HEK293T (cell line): ENCODE measurements around the gene ATP11A.

Experiments
- CTCF ChIA-PET: fragments of 350-600 bp; formaldehyde crosslinking; extraction: SDS; loops from one replicate; lab custom pipeline; 2021; ENCODE audit warnings: antibody characterized with exemption, inconsistent platforms; lab: Yijun Ruan, JAX
- POLR2A ChIA-PET: fragments of 350-600 bp; formaldehyde crosslinking; extraction: SDS; loops from one replicate; lab custom pipeline; 2020; ENCODE audit warnings: antibody characterized with exemption, inconsistent platforms; lab: Yijun Ruan, JAX
- DNase-seq: peaks from one replicate; pipeline ENCODE4 v3.0.0; 2012; ENCODE audit warnings: mixed read lengths; ENCODE audit errors: extremely low spot score
- ARNT ChIP-seq: fragments of 450-650 bp; IDR thresholded peaks from 2 replicates; pipeline ENCODE4 v1.6.1; 2017; ENCODE audit warnings: mild to moderate bottlenecking
- BHLHE40 ChIP-seq: fragments of 450-650 bp; IDR thresholded peaks from 2 replicates; pipeline ENCODE4 v1.6.1; 2016; ENCODE audit warnings: mild to moderate bottlenecking, moderate library complexity, borderline replicate concordance
- CTBP1 ChIP-seq: fragments of 450-650 bp; IDR thresholded peaks from 2 replicates; pipeline ENCODE4 v1.6.1; 2016; ENCODE audit warnings: borderline replicate concordance
- ELF4 ChIP-seq: fragments of 450-650 bp; IDR thresholded peaks from 2 replicates; pipeline ENCODE4 v1.6.1; 2017; ENCODE audit warnings: antibody characterized with exemption
- FOXA1 ChIP-seq: fragments of 450-650 bp; IDR thresholded peaks from 2 replicates; pipeline ENCODE4 v1.6.1; 2016; ENCODE audit warnings: mild to moderate bottlenecking
- FOXK2 ChIP-seq: fragments of 450-650 bp; IDR thresholded peaks from 2 replicates; pipeline ENCODE4 v1.6.1; 2016; ENCODE audit warnings: mild to moderate bottlenecking
- FOXM1 ChIP-seq: fragments of 450-650 bp; IDR thresholded peaks from 2 replicates; pipeline ENCODE4 v1.6.1; 2017; ENCODE audit warnings: mild to moderate bottlenecking, borderline replicate concordance
- HDGF ChIP-seq: fragments of 450-650 bp; IDR thresholded peaks from 2 replicates; pipeline ENCODE4 v1.6.1; 2017; ENCODE audit warnings: antibody characterized with exemption, borderline replicate concordance
- L3MBTL2 ChIP-seq: fragments of 450-650 bp; conservative IDR thresholded peaks from 2 replicates; pipeline ENCODE4 v1.6.1; 2016; ENCODE audit warnings: mild to moderate bottlenecking
- LEF1 ChIP-seq: fragments of 450-650 bp; IDR thresholded peaks from 2 replicates; pipeline ENCODE4 v1.6.1; 2017; ENCODE audit warnings: mild to moderate bottlenecking, borderline replicate concordance
- NFRKB ChIP-seq: fragments of 450-650 bp; IDR thresholded peaks from 2 replicates; pipeline ENCODE4 v1.6.1; 2016; ENCODE audit warnings: mild to moderate bottlenecking, moderate library complexity
- SP1 ChIP-seq: fragments of 450-650 bp; IDR thresholded peaks from 2 replicates; pipeline ENCODE4 v1.6.1; 2017
- SUZ12 ChIP-seq: fragments of 450-650 bp; IDR thresholded peaks from 2 replicates; pipeline ENCODE4 v1.6.1; 2016; ENCODE audit warnings: mild to moderate bottlenecking
- TARDBP ChIP-seq: fragments of 450-650 bp; IDR thresholded peaks from 2 replicates; pipeline ENCODE4 v1.6.1; 2016
- ZNF384 ChIP-seq: fragments of 450-650 bp; IDR thresholded peaks from 2 replicates; pipeline ENCODE4 v1.6.1; 2016
- TF ChIP-seq, protein P1 (sequence below): fragments of 450-650 bp; IDR thresholded peaks from 2 replicates; pipeline ENCODE4 v1.6.1; 2016

Gene ATP11A

DNA sequence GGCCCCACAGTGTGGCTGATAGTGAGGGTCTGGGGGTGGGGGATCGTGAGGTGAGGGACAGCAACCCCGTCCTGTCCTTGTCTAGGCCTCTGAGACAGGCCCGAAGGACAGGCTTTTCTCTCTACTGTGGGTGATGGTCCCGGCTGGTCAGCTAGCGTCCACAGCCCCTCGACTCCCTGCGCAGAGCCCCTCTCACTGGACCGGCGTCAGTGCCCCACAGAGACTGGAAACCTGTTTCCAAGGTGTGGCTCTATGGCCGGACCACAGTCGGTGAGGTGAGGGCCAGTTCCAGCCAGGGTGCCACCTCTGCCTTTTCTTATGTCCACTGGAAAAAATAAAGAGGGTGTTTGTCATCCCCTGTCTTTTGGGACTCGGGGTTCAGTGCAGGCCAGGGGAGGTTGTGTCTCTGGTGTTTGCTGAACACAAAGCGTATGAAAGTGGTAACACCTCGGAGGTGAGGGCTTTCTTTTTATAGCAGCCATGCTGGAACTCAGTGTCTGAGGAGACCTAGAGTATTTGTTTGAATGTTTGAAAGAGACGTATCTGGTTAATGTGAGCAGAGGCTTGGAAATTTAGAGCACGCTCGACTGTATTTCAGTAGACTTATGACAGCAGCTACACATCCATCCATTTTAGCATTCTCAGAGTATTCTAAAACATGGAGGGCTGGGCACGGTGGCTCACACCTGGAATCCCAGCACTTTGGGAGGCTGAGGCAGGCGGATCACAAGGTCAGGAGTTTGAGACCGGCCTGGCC lies 22.8 kb downstream of the ATP11A start:
- CTCF ChIA-PET: interaction anchor here (0.6 kb wide), 1 partner anchor 90 kb away, joined by 3 read pairs; no protein-coding TSS in a partner anchor
- TF ChIP-seq FOXA1: no peak
- TF ChIP-seq SUZ12: no peak
- TF ChIP-seq SP1: no peak
- TF ChIP-seq LEF1: no peak
- no peak for TF ChIP-seq BHLHE40
- no peak for TF ChIP-seq FOXM1
- no peak for TF ChIP-seq ELF4
- TF ChIP-seq ZNF384: no peak
- no peak for TF ChIP-seq TARDBP
- TF ChIP-seq L3MBTL2: no peak
- no peak for TF ChIP-seq ARNT
- TF ChIP-seq HDGF: no peak
- TF ChIP-seq NFRKB: no peak
- TF ChIP-seq, protein P1, sequence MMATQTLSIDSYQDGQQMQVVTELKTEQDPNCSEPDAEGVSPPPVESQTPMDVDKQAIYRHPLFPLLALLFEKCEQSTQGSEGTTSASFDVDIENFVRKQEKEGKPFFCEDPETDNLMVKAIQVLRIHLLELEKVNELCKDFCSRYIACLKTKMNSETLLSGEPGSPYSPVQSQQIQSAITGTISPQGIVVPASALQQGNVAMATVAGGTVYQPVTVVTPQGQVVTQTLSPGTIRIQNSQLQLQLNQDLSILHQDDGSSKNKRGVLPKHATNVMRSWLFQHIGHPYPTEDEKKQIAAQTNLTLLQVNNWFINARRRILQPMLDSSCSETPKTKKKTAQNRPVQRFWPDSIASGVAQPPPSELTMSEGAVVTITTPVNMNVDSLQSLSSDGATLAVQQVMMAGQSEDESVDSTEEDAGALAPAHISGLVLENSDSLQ: no peak
- TF ChIP-seq CTBP1: no peak
- DNase-seq: no peak
- POLR2A ChIA-PET: no interaction called here

DNA sequence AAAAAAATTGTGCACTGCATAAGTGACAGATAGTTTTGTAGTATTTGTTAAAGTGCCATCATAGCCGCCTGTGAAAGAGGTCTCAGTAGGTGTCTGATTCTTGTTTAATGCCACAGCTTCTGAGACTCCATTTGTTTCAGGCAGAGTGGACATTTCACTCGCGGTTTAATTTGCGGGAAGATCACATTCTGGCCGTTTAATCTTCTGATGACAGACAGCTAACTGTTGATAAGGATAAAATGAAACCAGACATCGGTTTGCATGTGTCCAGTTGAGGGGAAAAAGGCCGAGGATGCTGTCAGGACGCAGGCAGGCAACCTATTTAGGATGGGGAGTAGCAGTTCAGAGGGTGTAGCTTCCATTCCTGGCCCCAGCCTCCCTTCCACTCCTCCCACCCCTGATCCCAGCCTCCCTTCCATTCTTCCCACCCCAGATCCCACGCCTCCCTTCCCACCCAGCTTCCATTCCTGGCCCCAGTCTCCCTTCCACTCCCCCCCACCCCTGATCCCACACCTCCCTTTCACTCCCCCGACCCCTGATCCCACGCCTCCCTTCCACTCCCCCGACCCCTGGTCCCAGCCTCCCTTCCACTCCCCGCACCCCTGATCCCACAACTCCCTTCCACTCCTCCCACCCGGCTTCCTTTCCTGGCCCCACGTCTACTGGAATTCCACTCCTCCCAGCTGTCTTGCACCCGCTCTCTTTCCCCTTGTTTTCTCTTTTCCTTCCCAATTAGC lies 23.8 kb downstream of the ATP11A start:
- CTCF ChIA-PET: no interaction called here
- POLR2A ChIA-PET: no interaction called here
- no peak for TF ChIP-seq FOXM1
- no peak for TF ChIP-seq ZNF384
- no peak for DNase-seq

DNA sequence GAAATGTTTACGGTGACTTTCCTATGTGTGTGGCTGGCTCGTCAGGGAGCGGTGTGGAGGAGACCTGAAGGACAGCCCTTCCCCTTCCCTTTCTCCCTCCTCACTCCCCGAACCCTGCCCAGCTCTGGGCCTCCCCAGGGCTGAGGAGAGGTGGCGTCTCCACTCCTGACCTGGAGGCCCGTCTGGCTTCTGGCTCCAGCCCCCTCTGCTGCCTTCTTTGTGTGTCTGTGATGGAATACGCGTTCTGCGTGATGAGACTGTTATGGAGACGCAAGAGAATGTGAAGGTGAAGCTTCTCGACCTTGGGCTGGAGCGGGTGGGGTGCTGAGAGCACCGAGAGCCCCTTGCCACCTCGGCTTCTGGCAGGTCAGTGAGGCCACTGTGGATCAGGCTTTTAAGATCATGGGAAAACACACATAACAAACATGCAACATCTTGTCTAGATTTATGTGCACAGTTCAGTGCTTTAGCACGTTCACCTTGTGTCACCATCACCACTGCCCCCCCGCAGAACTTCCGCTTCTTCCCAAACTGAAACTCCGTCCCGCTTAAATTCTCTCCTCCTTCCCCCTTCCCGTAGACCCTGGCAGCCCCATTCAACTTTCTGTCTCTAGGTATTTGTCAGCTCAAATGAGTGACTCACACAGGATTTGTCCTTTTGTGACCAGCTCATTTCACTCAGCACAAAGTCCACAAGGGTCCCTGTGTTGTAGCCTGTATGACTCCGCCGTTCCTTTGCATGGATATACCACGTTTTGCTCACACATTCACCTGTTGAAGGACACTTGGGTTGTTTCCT lies 24.7 kb downstream of the ATP11A start:
- CTCF ChIA-PET: interaction anchor here (0.5 kb wide), 1 partner anchor 78 kb away, joined by 3 read pairs; no protein-coding TSS in a partner anchor

DNA sequence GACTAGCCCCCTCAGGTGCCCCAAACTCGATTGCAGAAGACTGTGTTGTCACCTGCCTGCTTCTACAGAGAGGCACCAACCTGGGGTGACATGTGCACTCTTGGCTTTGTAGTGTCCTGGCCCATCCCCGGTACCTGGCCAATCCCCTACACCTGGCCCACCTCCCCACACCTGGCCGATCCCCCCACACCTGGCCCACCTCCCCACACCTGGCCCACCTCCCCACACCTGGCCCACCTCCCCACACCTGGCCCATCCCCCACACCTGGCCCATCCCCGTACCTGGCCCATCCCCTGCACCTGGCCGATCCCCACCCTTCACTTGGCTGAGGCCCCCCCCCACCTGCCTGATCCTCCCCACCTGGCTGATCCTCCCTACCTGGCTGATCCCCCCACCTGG lies 25.4 kb downstream of the ATP11A start:
- TF ChIP-seq BHLHE40 (no peak), NFRKB (no peak), FOXA1 (no peak), FOXK2 (no peak), TARDBP (no peak), CTBP1 (no peak), ELF4 (no peak), LEF1 (no peak), HDGF (no peak), L3MBTL2 (no peak), ARNT (no peak), FOXM1 (no peak), ZNF384 (no peak), SUZ12 (no peak), SP1 (no peak)
- TF ChIP-seq, protein P1: no peak
- POLR2A ChIA-PET: no interaction called here
- DNase-seq: no peak
- CTCF ChIA-PET: no interaction called here

More for the DNA sequence above, 24.7 kb downstream of the ATP11A start:
- no peak for DNase-seq
- POLR2A ChIA-PET: no interaction called here
- no peak for TF ChIP-seq CTBP1
- no peak for TF ChIP-seq ZNF384
- no peak for TF ChIP-seq FOXA1
- no peak for TF ChIP-seq TARDBP
- no peak for TF ChIP-seq FOXK2
- no peak for TF ChIP-seq SP1
- TF ChIP-seq FOXM1: no peak
- TF ChIP-seq SUZ12: no peak
- no peak for TF ChIP-seq NFRKB
- TF ChIP-seq ARNT: no peak
- TF ChIP-seq BHLHE40: no peak
- no peak for TF ChIP-seq HDGF
- TF ChIP-seq, protein P1: no peak
- no peak for TF ChIP-seq LEF1
- no peak for TF ChIP-seq ELF4
- no peak for TF ChIP-seq L3MBTL2

- ChIA-PET POLR2A (no interaction called here), CTCF (no interaction called here)
- DNase-seq: no peak
- TF ChIP-seq FOXK2 (no peak), BHLHE40 (no peak), CTBP1 (no peak), LEF1 (no peak), FOXA1 (no peak), ELF4 (no peak), SUZ12 (no peak), TARDBP (no peak), FOXM1 (no peak), L3MBTL2 (no peak), SP1 (no peak), ARNT (no peak), HDGF (no peak), ZNF384 (no peak)
- TF ChIP-seq, protein P1: no peak
Measured at GRCh38 chr13:112715715-112716460, 26.1 kb downstream of the ATP11A start.
